Measurements from ENCODE around the gene GALNTL6. TPM values are rescaled to one million over a fixed set of nuclear protein-coding genes. Genes with fewer than 3 reads are reported as not detected.

The GALNTL6 gene
- total RNA-seq, 4 donors from 2014 or later, result not detected

DNA sequence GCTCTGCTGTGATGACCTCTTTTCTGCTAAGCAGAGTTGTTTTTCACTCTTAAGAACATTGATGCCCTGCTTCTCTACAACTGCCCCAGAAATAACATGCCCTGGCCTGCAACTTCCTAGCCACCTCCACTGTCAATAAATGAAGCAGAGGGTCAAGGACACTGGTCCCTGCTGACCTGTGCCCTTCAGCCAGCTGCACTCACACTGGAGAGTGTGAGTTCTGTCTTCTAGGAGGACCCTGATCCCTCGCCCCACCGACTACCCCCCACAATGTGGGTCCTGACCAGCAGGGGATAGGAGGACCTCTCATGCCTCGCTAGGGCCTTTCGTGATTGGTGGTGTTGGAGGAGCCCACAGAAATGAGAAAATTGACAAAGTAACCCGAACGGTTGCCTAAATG is 947.3 kb downstream of the GALNTL6 start:
- TF ChIP-seq CTCF (IDR thresholded peaks at IDR 0.05; ENCODE audit: low read depth), result no peak

DNA sequence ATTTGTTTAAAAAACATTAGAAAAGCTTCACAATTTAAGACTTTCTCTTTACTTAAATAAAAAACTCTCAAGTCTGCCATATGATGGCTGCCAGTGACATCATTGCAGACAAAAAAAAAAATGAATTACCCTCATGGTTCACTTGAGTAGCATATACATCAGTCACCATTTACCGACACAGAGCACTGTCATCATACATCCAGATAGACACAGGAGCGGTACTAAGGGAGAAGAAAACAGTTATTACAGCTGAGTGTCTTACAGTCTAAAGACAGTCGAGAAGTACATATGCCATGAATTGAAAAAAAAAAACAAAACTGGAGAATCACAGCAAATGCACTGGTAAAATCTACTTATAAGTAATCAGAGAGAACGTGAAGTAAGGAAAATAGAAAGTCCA is 949.7 kb downstream of the GALNTL6 start:
- TF ChIP-seq CTCF (IDR thresholded peaks at IDR 0.05; ENCODE audit: low read depth), result no peak

DNA sequence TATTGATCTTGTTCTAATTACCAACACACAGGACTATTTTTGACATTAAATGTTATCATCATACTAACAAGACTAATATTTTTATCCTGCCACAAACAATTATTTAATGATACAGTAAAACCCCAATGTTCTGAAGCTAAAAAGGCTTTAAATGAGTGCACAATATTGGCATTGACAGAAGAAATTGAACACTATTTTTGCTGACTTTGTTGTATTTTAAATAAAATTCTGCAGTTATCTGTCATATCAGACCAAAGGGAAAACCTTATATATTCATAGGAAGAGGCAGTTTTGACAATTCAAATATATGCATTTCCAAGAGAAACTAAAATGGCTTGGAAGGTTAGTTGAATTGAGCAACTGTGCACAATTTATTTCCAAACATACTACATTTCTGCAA is 957.6 kb downstream of the GALNTL6 start:
- TF ChIP-seq CTCF (IDR thresholded peaks at IDR 0.05; ENCODE audit: low read depth), result no peak

DNA sequence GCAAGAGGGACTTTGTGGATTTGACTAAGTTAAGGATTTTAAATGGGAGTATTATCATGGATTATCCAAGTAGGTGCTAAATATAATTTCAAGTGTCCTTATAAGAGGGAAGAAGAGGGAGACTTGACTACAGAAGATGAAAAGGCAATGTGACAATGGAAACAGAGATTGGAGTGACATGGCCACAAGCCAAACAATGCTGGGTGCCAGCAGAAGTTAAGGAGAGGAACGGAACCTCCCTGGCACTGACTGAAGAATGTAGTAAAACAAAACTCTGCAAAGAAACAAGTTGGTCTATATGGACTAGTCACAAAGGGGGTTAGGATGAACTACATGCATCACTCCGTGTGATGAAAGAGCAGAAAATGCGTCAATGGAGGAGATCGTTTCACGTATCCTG is 959.6 kb downstream of the GALNTL6 start:
- no peak for TF ChIP-seq CTCF (IDR thresholded peaks at IDR 0.05; ENCODE audit: low read depth)

GRCh38 chr4:172776203-172776861 is 963.1 kb downstream of the GALNTL6 start:
- no peak for TF ChIP-seq CTCF (IDR thresholded peaks at IDR 0.05; ENCODE audit: low read depth)

DNA sequence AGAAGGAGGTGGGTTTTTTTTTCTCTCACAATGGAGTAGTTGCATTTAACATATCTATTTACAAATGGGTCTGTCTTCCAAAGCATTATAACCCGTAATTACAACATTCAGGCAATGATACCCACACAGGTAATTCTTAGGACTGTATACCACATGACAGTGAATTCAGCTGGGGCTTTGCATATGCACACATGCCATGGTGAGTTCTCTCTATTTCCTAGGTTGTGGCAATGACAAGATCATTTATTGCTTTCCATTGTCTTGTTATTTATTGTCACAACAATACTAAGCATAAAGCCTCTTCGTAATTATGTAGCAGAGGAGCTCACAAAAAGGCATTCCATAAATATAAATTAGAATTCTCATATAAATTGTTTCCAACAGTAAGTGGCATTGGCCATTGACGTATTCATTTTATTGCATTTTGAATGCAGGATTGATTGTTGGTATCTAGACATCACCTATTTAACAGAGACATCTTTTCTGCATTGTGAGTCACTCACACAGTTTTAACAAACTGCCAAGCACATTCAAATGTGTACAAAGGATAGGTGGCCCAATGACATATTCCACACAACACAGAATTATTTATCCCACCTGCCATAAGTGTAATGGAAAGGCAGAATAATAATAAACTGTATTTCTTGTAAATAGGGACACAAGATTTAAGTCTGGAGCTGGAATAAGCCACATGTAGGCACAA is 964.7 kb downstream of the GALNTL6 start:
- no peak for TF ChIP-seq CTCF (IDR thresholded peaks at IDR 0.05; ENCODE audit: low read depth)

- TF ChIP-seq CTCF (IDR thresholded peaks at IDR 0.05; ENCODE audit: low read depth), result no peak
Observed at GRCh38 chr4:172778583-172778982, 965.4 kb downstream of the GALNTL6 start.
